Measurements from ENCODE around the gene PTPRF.

DNA sequence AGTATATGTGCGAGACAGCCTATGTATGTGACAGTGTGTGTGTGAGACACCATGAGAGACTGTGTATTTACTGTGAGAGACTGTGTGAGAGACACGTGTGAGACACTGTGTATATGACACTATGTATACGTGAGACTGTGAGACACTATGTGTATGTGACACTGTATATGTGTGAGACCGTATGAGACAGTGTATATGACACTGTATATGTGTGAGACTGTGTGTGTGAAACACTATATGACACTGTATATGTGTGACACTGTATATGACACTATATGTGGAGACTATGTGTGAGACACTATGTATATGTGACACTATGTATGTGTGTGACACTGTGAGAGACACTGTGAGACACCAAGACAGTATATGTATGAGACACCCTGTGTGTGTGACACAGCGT lies 66.3 kb downstream of the PTPRF start:
- TF ChIP-seq, protein P1, sequence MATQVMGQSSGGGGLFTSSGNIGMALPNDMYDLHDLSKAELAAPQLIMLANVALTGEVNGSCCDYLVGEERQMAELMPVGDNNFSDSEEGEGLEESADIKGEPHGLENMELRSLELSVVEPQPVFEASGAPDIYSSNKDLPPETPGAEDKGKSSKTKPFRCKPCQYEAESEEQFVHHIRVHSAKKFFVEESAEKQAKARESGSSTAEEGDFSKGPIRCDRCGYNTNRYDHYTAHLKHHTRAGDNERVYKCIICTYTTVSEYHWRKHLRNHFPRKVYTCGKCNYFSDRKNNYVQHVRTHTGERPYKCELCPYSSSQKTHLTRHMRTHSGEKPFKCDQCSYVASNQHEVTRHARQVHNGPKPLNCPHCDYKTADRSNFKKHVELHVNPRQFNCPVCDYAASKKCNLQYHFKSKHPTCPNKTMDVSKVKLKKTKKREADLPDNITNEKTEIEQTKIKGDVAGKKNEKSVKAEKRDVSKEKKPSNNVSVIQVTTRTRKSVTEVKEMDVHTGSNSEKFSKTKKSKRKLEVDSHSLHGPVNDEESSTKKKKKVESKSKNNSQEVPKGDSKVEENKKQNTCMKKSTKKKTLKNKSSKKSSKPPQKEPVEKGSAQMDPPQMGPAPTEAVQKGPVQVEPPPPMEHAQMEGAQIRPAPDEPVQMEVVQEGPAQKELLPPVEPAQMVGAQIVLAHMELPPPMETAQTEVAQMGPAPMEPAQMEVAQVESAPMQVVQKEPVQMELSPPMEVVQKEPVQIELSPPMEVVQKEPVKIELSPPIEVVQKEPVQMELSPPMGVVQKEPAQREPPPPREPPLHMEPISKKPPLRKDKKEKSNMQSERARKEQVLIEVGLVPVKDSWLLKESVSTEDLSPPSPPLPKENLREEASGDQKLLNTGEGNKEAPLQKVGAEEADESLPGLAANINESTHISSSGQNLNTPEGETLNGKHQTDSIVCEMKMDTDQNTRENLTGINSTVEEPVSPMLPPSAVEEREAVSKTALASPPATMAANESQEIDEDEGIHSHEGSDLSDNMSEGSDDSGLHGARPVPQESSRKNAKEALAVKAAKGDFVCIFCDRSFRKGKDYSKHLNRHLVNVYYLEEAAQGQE (IDR thresholded peaks at IDR 0.05), result no peak
- TF ChIP-seq, protein P2, sequence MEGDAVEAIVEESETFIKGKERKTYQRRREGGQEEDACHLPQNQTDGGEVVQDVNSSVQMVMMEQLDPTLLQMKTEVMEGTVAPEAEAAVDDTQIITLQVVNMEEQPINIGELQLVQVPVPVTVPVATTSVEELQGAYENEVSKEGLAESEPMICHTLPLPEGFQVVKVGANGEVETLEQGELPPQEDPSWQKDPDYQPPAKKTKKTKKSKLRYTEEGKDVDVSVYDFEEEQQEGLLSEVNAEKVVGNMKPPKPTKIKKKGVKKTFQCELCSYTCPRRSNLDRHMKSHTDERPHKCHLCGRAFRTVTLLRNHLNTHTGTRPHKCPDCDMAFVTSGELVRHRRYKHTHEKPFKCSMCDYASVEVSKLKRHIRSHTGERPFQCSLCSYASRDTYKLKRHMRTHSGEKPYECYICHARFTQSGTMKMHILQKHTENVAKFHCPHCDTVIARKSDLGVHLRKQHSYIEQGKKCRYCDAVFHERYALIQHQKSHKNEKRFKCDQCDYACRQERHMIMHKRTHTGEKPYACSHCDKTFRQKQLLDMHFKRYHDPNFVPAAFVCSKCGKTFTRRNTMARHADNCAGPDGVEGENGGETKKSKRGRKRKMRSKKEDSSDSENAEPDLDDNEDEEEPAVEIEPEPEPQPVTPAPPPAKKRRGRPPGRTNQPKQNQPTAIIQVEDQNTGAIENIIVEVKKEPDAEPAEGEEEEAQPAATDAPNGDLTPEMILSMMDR (IDR thresholded peaks at IDR 0.05; ENCODE audit: low read depth, low read length, missing input control), result no peak
- no peak for TF ChIP-seq EGR1 (IDR thresholded peaks at IDR 0.05; ENCODE audit: low read depth in 2 of 2)
- TF ChIP-seq JUND (IDR thresholded peaks at IDR 0.05), result no peak
- no peak for TF ChIP-seq HNF4G (IDR thresholded peaks at IDR 0.05)
- TF ChIP-seq, protein P3, sequence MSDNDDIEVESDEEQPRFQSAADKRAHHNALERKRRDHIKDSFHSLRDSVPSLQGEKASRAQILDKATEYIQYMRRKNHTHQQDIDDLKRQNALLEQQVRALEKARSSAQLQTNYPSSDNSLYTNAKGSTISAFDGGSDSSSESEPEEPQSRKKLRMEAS (IDR thresholded peaks at IDR 0.05), result no peak
- TF ChIP-seq YY1 (IDR thresholded peaks at IDR 0.05), result no peak
